WTC11 (cell line): ENCODE measurements around the gene RYR3. TPM values are rescaled to one million over a fixed set of nuclear protein-coding genes. Genes with fewer than 3 reads are reported as not detected.

Source experiments
- ATAC-seq: fragments of 200-7000 bp; cut with Tn5 transposase; 2 replicates; pipeline ENCODE4 v1.10.0; 2021; ENCODE audit warnings: mild to moderate bottlenecking, moderate library complexity
- CTCF ChIA-PET: fragments of 300-600 bp; sonication (Branson Sonifier 250); formaldehyde crosslinking; loops from one replicate; lab custom pipeline; 2021; ENCODE audit warnings: antibody characterized with exemption; lab: Charles Lee
- POLR2A ChIA-PET: fragments of 350-600 bp; sonication (Branson Sonifier 250); formaldehyde crosslinking; loops from one replicate; lab custom pipeline; 2021; ENCODE audit warnings: antibody characterized with exemption; lab: Charles Lee
- DNase-seq: peaks from one replicate; pipeline ENCODE4 v3.0.0; 2021; ENCODE audit warnings: low spot score
- H3K27ac Mint-ChIP-seq: 2 replicates; pipeline ENCODE4 v1.8.0; 2021; ENCODE audit warnings: mixed read lengths
- H3K27me3 Mint-ChIP-seq: 2 replicates; pipeline ENCODE4 v1.8.0; 2021; ENCODE audit warnings: low read depth, mild to moderate bottlenecking, moderate library complexity, mixed read lengths
- H3K36me3 Mint-ChIP-seq: 2 replicates; pipeline ENCODE4 v1.8.0; 2021; ENCODE audit warnings: mixed read lengths
- H3K4me1 Mint-ChIP-seq: 2 replicates; pipeline ENCODE4 v1.8.0; 2022; ENCODE audit warnings: mixed read lengths
- H3K4me3 Mint-ChIP-seq: 2 replicates; pipeline ENCODE4 v1.8.0; 2021; ENCODE audit warnings: mild to moderate bottlenecking, moderate library complexity, mixed read lengths
- H3K9me3 Mint-ChIP-seq: 2 replicates; pipeline ENCODE4 v1.8.0; 2021; ENCODE audit warnings: mixed read lengths
- AR ChIP-seq: fragments of 250-450 bp; sonication (Bioruptor Pico); IDR thresholded peaks from 2 replicates; pipeline ENCODE4 v1.9.0; 2021; ENCODE audit warnings: mild to moderate bottlenecking
- ELF4 ChIP-seq: sonication (generic); formaldehyde crosslinking; IDR thresholded peaks from 2 replicates; pipeline ENCODE4 v1.8.1; 2022; ENCODE audit warnings: low read depth, mild to moderate bottlenecking, moderate library complexity, missing genetic modification reagents
- ESRRA ChIP-seq: sonication (generic); formaldehyde crosslinking; IDR thresholded peaks from 2 replicates; pipeline ENCODE4 v1.8.1; 2022; ENCODE audit warnings: mild to moderate bottlenecking, missing genetic modification reagents, borderline replicate concordance
- GRHL2 ChIP-seq: fragments of 250-450 bp; sonication (Bioruptor Pico); IDR thresholded peaks from 2 replicates; pipeline ENCODE4 v1.8.0; 2022; ENCODE audit warnings: mild to moderate bottlenecking, moderate library complexity; ENCODE audit not compliant: insufficient replicate concordance, severe bottlenecking
- MXD4 ChIP-seq: fragments of 250-450 bp; sonication (Bioruptor Pico); IDR thresholded peaks from 2 replicates; pipeline ENCODE4 v1.8.0; 2021; ENCODE audit warnings: mild to moderate bottlenecking, moderate library complexity, borderline replicate concordance
- MYBL2 ChIP-seq: sonication (generic); formaldehyde crosslinking; IDR thresholded peaks from 2 replicates; pipeline ENCODE4 v1.8.1; 2023; ENCODE audit warnings: mild to moderate bottlenecking, moderate library complexity, missing genetic modification reagents
- PRRX2 ChIP-seq: fragments of 250-450 bp; sonication (Bioruptor Pico); IDR thresholded peaks from 2 replicates; pipeline ENCODE4 v1.8.0; 2021; ENCODE audit warnings: mild to moderate bottlenecking
- RELA ChIP-seq: sonication (generic); formaldehyde crosslinking; IDR thresholded peaks from 2 replicates; pipeline ENCODE4 v1.8.1; 2022; ENCODE audit warnings: missing genetic modification reagents, mild to moderate bottlenecking, borderline replicate concordance
- TCF7 ChIP-seq: sonication (generic); formaldehyde crosslinking; IDR thresholded peaks from 2 replicates; pipeline ENCODE4 v1.8.0; 2022; ENCODE audit warnings: mild to moderate bottlenecking, low read depth, missing genetic modification reagents, moderate library complexity
- ZNF416 ChIP-seq: fragments of 250-450 bp; sonication (Bioruptor Pico); IDR thresholded peaks from 2 replicates; pipeline ENCODE4 v1.9.0; 2021; ENCODE audit warnings: mild to moderate bottlenecking, inconsistent platforms
- ZNF425 ChIP-seq: fragments of 250-450 bp; sonication (Bioruptor Pico); conservative IDR thresholded peaks from 2 replicates; pipeline ENCODE4 v1.9.0; 2021; ENCODE audit warnings: mild to moderate bottlenecking
- total RNA-seq: library from RNA; stranded (reverse); gene quantifications from 3 replicates; pipeline ENCODE4 v1.2.3, GENCODE V29; 2021
- TF ChIP-seq, protein P1 (sequence below): fragments of 250-450 bp; sonication (Bioruptor Pico); IDR thresholded peaks from 2 replicates; pipeline ENCODE4 v1.9.0; 2021; ENCODE audit warnings: mild to moderate bottlenecking
- TF ChIP-seq, protein P2 (sequence below): sonication (generic); formaldehyde crosslinking; IDR thresholded peaks from 2 replicates; pipeline ENCODE4 v1.8.0; 2022; ENCODE audit warnings: mild to moderate bottlenecking, missing genetic modification reagents
- TF ChIP-seq, protein P3 (sequence below): fragments of 200-600 bp; IDR thresholded peaks from 2 replicates; pipeline ENCODE4 v1.8.0; 2022; ENCODE audit warnings: antibody characterized with exemption
- TF ChIP-seq, protein P4 (sequence below): fragments of 250-450 bp; sonication (Bioruptor Pico); IDR thresholded peaks from 2 replicates; pipeline ENCODE4 v1.8.0; 2021; ENCODE audit warnings: mild to moderate bottlenecking
- TF ChIP-seq, protein P5 (sequence below): sonication (generic); formaldehyde crosslinking; IDR thresholded peaks from 2 replicates; pipeline ENCODE4 v1.8.0; 2023; ENCODE audit warnings: mild to moderate bottlenecking, missing genetic modification reagents
- TF ChIP-seq, protein P6 (sequence below): sonication (generic); formaldehyde crosslinking; IDR thresholded peaks from 2 replicates; pipeline ENCODE4 v1.8.1; 2023; ENCODE audit warnings: mild to moderate bottlenecking, missing genetic modification reagents
- TF ChIP-seq, protein P7 (sequence below): sonication (generic); formaldehyde crosslinking; IDR thresholded peaks from 2 replicates; pipeline ENCODE4 v1.8.1; 2023; ENCODE audit warnings: mild to moderate bottlenecking, missing genetic modification reagents, borderline replicate concordance

RYR3 gene
- total RNA-seq, 1 experiment from 2014 or later = 1.4 TPM

GRCh38 chr15:33433821-33434220, 123.1 kb downstream of the RYR3 start:
- DNase-seq (no peak), ATAC-seq (no peak)
- Mint-ChIP-seq H3K4me1 (peaks cover 9% of the 10 kb centered on the region), H3K4me3 (no peak overlapping the region), H3K27ac (no peak overlapping the region), H3K9me3 (peaks cover 10% of the 10 kb centered on the region), H3K27me3 (peaks cover 2% of the 10 kb centered on the region; the same call in 1 of the 2 replicates), H3K36me3 (0 out of 2 replicates have a peak, but pooled peaks cover 5% of the 10 kb centered on the region)
- ChIA-PET CTCF (no interaction called here), POLR2A (no interaction called here)
- TF ChIP-seq ZNF425 (CRISPR knock-in tag) (no peak), ESRRA (CRISPR knock-in tag) (no peak), PRRX2 (no peak), ZNF416 (no peak), MYBL2 (CRISPR knock-in tag) (no peak), GRHL2 (CRISPR knock-in tag) (no peak)
- TF ChIP-seq, protein P1, sequence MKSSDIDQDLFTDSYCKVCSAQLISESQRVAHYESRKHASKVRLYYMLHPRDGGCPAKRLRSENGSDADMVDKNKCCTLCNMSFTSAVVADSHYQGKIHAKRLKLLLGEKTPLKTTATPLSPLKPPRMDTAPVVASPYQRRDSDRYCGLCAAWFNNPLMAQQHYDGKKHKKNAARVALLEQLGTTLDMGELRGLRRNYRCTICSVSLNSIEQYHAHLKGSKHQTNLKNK = no peak
- TF ChIP-seq, protein P2, sequence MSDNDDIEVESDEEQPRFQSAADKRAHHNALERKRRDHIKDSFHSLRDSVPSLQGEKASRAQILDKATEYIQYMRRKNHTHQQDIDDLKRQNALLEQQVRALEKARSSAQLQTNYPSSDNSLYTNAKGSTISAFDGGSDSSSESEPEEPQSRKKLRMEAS (CRISPR knock-in tag) = no peak
- TF ChIP-seq, protein P3, sequence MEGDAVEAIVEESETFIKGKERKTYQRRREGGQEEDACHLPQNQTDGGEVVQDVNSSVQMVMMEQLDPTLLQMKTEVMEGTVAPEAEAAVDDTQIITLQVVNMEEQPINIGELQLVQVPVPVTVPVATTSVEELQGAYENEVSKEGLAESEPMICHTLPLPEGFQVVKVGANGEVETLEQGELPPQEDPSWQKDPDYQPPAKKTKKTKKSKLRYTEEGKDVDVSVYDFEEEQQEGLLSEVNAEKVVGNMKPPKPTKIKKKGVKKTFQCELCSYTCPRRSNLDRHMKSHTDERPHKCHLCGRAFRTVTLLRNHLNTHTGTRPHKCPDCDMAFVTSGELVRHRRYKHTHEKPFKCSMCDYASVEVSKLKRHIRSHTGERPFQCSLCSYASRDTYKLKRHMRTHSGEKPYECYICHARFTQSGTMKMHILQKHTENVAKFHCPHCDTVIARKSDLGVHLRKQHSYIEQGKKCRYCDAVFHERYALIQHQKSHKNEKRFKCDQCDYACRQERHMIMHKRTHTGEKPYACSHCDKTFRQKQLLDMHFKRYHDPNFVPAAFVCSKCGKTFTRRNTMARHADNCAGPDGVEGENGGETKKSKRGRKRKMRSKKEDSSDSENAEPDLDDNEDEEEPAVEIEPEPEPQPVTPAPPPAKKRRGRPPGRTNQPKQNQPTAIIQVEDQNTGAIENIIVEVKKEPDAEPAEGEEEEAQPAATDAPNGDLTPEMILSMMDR = no peak

DNA sequence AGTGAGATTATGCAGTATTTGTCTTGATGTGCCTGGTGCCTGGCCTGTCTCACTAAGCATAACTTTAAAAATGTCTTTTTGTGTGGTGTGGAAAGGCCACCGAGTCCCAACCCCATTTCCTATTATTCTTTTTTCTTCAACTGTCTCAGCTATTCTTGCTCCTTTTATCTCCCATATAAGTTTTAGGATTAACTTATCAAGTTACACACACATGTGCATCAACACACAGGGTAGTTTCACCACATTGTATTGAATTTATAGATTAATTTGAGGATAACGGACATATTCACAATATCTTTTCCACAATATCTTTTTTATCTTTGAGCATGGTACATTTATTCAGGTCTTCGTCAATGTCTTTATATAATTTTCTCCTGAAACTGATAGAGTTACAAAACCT, 127.6 kb downstream of the RYR3 start:
- 0 out of 2 replicates have a peak, but pooled peaks cover 5% of the 10 kb centered on the region for H3K36me3 Mint-ChIP-seq
- H3K4me1 Mint-ChIP-seq = no peaks in the 10 kb centered on the region
- ChIA-PET CTCF (no interaction called here), POLR2A (no interaction called here)
- ATAC-seq (no peak), DNase-seq (no peak)
- H3K9me3 Mint-ChIP-seq = peaks cover 10% of the 10 kb centered on the region
- H3K27ac Mint-ChIP-seq = no peak overlapping the region
- no peak overlapping the region for H3K4me3 Mint-ChIP-seq
- peaks cover 2% of the 10 kb centered on the region; the same call in 1 of the 2 replicates for H3K27me3 Mint-ChIP-seq
- TF ChIP-seq, protein P4, sequence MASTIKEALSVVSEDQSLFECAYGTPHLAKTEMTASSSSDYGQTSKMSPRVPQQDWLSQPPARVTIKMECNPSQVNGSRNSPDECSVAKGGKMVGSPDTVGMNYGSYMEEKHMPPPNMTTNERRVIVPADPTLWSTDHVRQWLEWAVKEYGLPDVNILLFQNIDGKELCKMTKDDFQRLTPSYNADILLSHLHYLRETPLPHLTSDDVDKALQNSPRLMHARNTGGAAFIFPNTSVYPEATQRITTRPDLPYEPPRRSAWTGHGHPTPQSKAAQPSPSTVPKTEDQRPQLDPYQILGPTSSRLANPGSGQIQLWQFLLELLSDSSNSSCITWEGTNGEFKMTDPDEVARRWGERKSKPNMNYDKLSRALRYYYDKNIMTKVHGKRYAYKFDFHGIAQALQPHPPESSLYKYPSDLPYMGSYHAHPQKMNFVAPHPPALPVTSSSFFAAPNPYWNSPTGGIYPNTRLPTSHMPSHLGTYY (CRISPR knock-in tag) = no peak
- TF ChIP-seq MXD4 (CRISPR knock-in tag) (no peak), ELF4 (CRISPR knock-in tag) (no peak), RELA (CRISPR knock-in tag) (no peak), TCF7 (CRISPR knock-in tag) (no peak), AR (CRISPR knock-in tag) (no peak)
- TF ChIP-seq, protein P5, sequence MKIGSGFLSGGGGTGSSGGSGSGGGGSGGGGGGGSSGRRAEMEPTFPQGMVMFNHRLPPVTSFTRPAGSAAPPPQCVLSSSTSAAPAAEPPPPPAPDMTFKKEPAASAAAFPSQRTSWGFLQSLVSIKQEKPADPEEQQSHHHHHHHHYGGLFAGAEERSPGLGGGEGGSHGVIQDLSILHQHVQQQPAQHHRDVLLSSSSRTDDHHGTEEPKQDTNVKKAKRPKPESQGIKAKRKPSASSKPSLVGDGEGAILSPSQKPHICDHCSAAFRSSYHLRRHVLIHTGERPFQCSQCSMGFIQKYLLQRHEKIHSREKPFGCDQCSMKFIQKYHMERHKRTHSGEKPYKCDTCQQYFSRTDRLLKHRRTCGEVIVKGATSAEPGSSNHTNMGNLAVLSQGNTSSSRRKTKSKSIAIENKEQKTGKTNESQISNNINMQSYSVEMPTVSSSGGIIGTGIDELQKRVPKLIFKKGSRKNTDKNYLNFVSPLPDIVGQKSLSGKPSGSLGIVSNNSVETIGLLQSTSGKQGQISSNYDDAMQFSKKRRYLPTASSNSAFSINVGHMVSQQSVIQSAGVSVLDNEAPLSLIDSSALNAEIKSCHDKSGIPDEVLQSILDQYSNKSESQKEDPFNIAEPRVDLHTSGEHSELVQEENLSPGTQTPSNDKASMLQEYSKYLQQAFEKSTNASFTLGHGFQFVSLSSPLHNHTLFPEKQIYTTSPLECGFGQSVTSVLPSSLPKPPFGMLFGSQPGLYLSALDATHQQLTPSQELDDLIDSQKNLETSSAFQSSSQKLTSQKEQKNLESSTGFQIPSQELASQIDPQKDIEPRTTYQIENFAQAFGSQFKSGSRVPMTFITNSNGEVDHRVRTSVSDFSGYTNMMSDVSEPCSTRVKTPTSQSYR (CRISPR knock-in tag) = no peak
- TF ChIP-seq, protein P6, sequence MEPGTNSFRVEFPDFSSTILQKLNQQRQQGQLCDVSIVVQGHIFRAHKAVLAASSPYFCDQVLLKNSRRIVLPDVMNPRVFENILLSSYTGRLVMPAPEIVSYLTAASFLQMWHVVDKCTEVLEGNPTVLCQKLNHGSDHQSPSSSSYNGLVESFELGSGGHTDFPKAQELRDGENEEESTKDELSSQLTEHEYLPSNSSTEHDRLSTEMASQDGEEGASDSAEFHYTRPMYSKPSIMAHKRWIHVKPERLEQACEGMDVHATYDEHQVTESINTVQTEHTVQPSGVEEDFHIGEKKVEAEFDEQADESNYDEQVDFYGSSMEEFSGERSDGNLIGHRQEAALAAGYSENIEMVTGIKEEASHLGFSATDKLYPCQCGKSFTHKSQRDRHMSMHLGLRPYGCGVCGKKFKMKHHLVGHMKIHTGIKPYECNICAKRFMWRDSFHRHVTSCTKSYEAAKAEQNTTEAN (CRISPR knock-in tag) = no peak
- TF ChIP-seq, protein P7, sequence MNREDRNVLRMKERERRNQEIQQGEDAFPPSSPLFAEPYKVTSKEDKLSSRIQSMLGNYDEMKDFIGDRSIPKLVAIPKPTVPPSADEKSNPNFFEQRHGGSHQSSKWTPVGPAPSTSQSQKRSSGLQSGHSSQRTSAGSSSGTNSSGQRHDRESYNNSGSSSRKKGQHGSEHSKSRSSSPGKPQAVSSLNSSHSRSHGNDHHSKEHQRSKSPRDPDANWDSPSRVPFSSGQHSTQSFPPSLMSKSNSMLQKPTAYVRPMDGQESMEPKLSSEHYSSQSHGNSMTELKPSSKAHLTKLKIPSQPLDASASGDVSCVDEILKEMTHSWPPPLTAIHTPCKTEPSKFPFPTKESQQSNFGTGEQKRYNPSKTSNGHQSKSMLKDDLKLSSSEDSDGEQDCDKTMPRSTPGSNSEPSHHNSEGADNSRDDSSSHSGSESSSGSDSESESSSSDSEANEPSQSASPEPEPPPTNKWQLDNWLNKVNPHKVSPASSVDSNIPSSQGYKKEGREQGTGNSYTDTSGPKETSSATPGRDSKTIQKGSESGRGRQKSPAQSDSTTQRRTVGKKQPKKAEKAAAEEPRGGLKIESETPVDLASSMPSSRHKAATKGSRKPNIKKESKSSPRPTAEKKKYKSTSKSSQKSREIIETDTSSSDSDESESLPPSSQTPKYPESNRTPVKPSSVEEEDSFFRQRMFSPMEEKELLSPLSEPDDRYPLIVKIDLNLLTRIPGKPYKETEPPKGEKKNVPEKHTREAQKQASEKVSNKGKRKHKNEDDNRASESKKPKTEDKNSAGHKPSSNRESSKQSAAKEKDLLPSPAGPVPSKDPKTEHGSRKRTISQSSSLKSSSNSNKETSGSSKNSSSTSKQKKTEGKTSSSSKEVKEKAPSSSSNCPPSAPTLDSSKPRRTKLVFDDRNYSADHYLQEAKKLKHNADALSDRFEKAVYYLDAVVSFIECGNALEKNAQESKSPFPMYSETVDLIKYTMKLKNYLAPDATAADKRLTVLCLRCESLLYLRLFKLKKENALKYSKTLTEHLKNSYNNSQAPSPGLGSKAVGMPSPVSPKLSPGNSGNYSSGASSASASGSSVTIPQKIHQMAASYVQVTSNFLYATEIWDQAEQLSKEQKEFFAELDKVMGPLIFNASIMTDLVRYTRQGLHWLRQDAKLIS (CRISPR knock-in tag) = no peak
